ENCODE measurements around the gene PLPPR2.
"Not testable (repeated sequence)": the region's sequence is repeated elsewhere in the genome, so short reads cannot be mapped to it uniquely, and the experiment has no call there.

Gene PLPPR2

DNA sequence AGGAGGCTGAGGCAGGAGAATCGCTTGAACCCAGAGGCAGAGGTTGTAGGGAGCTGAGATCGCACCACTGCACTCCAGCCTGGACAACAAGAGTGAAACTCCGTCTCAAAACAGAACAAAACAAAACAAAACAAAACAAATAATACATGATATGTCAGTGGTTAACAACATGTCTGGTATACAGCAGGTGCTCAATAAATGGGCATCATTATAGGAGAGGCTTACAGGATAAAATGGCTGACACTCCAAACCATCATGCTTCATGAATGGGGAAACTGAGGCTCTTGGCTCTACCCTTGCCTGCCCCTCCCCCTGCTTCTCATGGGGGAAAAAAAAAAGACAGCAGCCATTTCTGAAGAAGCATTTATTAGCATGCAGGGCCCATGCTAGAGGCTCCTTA, 12.8 kb upstream of the PLPPR2 start:
- DNase-seq, result no peak

DNA sequence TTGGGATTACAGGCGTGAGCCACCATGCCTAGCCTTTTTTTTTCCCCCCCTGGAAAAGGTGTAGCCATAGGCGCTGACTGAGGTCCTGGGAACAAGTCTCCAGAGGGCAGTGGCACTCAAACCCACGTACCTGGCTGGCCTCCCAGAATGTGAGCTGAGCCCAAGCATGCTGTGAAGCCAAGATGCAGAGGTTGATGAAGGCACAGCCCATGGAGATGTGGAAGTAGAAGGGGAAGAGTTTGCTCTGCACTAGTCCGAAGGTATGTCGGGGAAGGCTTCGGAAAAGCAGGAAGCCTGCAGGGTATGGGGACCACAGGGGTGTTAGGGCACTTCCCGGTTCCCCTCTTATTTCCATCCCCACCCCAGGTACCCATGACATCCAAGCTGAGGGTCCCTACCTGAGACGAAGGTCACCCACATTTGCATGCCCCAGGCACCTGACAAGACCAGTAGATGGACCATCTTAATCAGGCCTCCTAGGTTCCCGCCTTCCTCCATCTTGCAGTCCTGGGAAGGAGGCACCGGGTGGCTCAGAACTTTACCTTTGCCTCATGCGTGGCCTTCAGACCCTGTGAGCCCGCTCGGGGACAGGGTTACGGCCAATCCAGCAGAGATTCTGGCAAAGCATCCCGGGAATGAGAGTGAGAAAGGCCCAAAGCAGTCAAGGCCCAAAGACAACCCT, 10.0 kb upstream of the PLPPR2 start:
- peak; percentile 60 for DNase-seq

DNA sequence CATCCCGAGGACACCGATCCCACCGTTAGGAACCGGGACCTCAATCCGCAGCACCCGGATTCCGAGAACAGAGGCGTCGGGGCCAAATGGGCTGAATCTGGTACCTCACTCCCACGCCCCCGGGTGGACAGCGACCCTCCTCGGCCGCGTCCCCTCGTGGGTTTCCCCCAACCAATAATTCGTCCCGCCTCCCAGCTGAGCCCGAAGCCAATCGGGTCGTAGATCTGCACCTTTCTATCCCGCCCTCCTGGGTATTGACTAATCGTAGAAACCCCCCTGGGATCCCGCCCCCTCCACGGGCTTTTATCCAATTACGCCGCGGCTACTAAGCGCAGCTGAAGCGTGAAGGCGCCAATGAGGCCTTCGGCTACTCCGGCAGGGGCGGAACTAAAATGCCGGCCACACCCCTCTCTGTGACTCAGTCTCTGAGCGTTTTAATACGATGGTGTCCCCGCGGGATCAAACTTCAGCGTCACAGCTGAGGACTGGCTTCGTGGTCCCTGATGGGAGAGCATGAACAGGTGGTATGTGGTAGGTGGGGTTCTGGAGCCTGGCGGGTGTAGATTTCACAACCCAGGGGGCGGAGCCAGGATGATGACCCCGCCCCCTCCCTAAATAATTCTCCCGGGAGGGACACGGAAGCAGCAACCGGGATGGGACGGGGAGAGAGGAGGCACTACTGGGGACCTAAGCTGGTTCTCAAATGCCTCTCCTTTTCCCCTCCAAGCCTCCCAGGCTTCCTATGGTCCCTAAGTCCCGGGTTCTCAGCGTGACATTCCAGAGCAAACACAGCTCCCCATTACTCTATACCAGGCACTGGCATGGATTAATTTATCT, 8.9 kb upstream of the PLPPR2 start, which contains the start of the genes CCDC159 and TMEM205:
TSS of gene CCDC159 (plus strand) at position 416 of the 837 bp plus-strand sequence. CDS start at position 504, 88 bp downstream.
TSS of gene TMEM205 (minus strand) at position 165 of the 837 bp plus-strand sequence. CDS start 649 bp downstream, outside the sequence.
- DNase-seq, result peak; percentile 99

DNA sequence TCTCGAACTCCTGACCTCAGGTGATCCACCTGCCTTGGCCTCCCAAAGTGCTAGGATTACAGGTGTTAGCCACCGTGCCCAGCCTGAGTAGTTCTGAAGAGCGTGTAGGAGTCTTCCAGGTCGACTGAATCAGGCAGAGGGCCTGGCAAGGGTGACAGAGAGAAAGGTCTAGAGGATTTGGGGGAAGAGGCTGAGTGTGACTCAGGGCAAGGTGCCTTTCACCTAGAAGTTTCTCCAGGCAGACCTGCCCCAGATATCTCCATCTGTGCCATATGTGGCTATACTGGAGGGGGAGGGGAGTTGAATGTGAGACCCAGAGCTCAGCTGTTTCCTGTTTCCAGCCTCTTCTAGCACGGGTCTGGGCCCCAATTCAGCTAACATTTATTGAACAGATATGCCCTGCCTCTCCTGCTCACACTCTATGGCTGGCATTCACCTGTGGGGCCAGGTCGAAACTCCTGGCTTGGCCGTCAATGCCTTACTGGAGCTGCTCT, 7.6 kb upstream of the PLPPR2 start:
- no peak for DNase-seq

DNA sequence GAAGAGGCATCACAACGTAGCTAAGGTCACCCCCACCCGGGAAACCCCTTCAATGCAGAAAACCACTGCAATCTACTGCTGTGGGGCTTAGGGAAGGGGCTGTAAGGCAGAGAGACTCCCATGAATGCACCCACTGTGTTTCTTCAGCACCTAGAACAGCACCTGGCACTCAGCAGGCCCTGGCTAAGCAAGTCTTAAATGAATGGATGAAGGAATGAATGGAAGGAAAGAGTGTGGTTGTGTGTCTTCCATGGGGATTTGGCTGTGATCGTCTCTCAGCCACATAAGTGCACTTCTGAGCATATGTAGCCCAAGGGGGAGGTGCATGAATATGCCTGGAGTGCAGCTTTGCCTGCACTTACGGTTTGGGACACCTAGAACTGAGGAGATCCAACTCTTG, 6.1 kb upstream of the PLPPR2 start:
- DNase-seq, result no peak

DNA sequence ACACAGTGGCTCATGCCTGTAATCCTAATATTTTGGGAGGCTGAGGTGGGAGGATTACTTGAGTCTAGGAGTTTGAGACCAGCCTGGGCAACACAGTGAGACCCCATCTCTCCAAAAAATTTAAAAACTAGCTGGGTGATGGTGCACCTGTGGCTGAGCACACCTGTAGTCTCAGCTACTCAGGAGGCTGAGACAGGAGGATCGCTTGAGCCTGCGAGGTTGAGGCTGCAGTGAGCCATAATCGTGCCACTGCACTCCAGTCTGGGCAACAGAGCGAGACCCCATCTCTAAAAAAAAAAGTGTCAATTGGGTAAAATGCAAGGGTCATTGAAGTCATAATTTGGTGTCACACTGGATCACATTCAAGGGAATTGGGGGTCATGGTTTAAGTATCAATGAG, 1.1 kb upstream of the PLPPR2 start:
- DNase-seq, result not testable (repeated sequence)

DNA sequence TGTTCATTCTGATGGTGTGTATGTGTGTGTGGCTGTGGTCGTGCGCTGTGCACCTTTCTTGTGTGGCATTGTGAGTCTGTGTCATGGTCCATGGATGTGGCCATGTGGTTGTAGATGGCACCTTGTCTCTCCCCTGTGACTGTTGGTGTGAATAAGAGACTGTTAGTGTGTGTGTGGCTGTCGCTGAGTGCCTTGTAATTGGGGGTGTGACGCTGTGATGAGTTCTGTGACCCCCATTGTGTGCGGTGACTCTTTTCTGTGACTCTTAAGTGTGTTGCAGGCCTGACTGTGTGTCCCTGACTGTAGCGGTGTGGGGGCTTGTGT, 804 bp downstream of the PLPPR2 start:
- no peak for DNase-seq

DNA sequence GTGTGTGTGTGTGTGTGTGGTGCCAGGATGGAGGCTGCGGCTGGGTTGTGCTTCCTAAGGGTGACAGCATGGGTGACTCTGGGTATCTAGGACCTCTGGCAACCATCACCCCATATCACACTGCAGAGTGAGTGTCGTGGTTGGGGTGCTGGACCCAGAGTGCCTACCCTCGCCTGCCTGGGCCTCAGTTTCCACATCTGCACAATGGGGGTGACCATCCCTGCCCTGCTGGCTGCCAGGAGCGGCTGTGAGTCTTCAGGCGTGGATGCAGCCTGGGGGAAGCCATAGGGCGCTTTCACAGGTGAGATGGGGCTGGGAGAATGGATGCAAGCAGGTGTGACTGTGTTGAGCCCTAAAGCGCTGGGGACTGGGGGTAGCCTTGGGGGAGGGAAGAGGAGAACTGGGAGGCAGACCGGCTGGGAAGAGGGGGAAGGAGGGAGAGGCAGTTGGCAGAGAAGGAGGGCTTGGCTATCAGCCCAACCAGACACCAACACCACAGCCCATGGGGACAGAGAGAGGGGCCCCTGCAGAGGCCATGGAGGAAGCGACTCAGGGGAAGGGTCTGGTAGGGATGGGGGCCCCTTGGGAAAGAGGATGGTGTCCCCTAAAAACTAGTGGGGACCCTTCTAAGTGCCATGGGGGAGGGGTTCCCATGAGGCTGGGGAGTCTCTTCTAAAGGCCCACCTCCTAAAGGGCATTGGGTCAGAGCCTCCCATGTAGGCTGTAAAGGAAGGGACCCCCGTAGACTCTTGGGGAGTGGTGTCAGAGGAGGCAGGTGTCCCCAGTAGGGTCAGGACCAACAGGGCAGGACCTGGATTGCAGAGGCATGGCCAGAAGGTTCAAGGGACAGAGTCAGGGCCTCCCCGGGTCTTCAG, 1.7 kb downstream of the PLPPR2 start:
- no peak for DNase-seq

DNA sequence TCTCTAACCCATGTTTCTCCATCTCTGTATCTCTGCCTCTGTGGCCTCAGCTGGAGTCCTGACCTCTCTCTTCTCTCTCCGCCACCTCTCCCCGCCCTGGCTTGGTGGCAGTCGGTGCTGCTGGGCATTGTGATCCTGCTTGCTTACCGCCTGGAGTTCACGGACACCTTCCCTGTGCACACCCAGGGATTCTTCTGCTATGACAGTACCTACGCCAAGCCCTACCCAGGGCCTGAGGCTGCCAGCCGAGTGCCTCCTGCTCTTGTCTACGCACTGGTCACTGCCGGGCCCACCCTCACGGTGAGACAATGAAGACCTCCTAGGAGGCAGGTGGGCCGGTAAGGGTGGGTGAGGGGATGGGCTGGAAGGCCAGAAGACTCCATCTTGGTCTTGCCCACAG, 4.2 kb downstream of the PLPPR2 start:
- no peak for DNase-seq

DNA sequence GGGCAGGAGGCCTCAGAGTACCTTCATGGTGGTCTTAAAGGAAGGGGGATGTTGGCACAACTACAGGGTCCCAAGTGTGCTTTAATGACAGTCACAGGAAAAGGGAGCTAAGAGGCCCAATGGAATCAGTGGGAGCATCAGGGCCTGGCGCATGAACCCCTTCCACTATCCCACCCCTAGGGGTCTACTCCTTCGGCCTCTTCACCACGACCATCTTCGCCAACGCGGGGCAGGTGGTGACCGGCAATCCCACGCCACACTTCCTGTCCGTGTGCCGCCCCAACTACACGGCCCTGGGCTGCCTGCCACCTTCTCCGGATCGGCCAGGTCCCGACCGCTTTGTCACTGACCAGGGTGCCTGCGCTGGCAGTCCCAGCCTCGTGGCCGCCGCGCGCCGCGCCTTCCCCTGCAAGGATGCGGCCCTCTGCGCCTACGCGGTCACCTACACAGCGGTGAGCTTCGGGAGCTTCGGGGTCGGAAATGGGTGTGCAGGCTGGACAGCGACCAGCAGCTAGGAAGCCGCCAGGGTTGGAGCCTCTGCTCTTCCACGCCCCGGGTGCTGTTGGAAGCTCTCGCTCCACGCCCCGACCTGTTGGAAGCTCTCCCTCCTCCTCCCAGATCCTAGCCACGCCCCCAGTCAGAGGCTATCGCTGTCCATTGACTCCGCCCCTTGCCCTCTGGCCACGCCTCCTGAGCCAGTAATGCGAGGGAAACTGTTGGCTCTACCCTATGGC, 6.0 kb downstream of the PLPPR2 start:
- no peak for DNase-seq

DNA sequence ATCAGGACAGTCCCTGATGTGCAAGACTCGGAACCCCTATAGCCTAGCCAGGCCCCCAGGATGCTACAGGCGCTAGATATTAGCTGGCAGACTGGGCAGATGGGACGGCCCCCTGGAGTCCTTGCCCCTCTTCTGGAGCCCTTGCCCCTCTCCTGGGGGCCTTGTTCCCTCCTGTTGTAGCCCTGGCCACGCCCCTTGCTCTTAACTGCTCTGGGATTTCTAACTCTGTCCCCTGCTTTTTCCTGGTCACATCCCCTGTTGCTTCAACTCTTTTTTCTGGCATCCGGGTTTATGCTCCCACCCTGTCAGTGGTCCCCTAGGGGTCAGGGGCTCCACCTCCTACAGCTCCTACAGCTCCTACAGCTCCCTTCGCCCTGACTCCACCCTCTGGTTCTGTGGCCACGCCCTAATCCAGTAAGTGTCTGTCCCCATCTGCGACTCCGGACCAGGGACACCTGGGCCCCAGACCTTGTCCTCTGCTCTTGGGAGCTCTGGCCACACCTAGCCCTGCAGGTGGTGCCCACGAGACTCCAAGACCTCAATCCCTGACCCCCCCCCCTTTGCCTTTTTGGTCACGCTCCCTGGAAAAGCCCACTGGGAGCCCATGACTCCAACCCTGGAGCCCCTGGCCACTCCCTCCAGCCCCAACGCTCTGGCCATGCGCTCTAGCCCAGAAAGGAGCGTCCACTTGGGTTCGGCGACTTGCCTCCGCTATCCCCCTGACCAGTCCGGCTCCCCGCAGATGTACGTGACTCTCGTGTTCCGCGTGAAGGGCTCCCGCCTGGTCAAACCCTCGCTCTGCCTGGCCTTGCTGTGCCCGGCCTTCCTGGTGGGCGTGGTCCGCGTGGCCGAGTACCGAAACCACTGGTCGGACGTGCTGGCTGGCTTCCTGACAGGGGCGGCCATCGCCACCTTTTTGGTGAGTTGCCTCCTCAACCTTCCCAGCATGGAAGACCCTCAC, 6.8 kb downstream of the PLPPR2 start:
- no peak for DNase-seq

DNA sequence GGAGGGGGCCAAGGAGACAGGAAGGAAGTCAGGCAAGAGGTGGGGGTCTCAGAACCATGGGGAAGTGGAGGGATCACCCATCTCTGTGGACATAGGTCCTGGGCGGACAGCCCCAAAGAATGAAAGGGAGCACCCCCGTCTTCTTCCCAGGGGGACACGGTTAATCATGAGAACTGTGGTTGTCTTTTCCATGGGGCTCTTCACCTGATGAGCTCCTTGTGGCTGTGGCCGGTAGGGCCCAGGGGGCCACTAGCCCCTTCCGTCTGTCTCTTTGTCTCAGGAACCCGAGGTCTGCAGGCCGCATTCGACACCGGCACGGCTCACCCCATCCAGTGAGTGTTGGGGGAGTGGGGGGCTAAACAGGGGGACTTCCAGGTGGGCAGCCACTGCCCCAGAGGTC, 8.6 kb downstream of the PLPPR2 start:
- DNase-seq, result no peak

DNA sequence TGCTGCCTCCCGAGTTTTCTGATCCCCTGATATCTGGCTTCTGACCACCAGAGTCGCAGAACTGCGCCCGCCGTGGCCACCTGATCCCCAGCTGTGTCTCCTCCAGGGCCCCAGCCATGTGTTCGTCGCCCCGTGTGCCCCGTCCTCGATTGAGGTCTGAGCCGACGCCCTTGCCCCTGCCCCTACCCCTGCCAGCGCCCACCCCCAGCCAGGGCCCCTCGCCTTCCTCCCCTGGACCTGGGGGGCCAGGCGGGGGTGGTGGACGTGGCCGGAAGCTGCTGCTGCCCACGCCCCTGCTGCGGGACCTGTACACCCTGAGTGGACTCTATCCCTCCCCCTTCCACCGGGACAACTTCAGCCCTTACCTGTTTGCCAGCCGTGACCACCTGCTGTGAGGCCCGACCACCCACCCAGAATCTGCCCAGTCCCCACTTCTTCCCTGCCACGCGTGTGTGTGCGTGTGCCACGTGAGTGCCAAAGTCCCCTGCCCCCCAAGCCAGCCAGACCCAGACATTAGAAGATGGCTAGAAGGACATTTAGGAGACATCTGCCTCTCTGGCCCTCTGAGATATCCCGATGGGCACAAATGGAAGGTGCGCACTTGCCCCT, 9.2 kb downstream of the PLPPR2 start:
- no peak for DNase-seq

DNA sequence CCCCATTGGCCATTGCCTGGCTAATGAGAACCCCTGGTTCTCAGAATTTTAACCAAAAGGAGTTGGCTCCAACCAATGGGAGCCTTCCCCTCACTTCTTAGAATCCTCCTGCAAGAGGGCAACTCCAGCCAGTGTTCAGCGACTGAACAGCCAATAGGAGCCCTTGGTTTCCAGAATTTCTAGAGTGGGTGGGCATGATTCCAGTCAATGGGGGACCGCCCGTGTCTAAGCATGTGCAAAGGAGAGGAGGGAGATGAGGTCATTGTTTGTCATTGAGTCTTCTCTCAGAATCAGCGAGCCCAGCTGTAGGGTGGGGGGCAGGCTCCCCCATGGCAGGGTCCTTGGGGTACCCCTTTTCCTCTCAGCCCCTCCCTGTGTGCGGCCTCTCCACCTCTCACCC, 9.7 kb downstream of the PLPPR2 start:
- DNase-seq, result no peak

DNA sequence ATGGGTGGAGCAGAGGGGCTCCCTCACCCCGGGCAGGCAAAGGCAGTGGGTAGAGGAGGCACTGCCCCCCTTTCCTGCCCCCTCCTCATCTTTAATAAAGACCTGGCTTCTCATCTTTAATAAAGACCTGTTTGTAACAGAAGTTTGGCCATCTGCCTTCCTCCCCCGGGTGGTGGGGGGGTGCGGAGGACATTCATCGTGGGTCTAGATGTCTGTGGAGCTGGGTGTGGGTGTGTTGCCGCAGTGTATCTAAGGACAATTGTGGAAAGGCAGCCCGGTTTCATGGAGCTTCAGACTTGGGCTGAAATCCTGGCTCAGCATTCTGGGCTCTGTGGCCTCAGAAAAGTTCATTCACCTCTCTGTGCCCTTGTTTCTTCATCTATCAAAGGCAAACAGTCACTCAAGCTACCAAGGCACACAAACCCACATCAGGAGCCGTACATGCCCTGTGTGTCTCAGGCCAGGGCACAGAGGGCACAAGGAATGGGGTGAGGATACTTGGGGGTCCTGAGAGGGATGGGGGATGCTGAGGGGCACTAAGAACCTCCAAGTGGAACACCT, 10.4 kb downstream of the PLPPR2 start:
- no peak for DNase-seq

DNA sequence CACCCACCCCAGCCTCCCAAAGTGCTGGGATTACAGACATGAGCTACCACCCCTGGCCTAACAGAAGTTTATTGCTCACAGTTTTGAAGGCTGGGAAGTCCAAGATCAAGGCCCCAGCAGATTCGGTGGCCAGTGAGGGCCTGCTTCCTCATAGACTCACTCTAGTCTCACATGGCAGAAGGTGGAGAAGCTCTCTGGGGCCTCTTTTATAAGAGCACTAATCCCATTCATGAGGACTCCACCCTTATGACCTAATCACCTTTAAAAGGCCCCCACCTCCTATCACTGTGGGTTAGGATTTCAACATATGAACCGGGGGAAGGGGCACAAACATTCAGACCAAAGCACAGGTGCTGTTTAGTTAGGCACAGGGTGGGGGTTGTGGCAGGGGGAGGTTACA, 12.3 kb downstream of the PLPPR2 start:
- DNase-seq, result no peak

DNA sequence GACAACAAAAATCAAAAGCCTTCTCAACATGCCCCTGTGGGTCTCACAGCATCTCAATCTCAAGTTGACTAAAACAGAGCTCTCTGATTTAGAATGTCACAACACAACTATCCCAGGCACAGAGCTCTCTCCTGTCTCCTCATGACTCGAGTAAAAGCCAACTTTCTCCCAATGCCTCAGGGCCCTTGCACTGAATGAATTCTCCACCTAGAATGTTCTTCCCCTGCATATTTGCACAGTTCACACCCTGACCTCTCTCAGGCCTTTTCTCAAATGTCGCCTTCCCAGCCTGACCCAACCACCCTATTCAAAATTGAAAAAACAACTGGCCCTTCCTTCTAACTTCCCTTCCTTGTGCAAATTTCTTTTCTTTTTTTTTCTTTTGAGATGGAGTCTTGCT, 15.5 kb downstream of the PLPPR2 start:
- no peak for DNase-seq

DNA sequence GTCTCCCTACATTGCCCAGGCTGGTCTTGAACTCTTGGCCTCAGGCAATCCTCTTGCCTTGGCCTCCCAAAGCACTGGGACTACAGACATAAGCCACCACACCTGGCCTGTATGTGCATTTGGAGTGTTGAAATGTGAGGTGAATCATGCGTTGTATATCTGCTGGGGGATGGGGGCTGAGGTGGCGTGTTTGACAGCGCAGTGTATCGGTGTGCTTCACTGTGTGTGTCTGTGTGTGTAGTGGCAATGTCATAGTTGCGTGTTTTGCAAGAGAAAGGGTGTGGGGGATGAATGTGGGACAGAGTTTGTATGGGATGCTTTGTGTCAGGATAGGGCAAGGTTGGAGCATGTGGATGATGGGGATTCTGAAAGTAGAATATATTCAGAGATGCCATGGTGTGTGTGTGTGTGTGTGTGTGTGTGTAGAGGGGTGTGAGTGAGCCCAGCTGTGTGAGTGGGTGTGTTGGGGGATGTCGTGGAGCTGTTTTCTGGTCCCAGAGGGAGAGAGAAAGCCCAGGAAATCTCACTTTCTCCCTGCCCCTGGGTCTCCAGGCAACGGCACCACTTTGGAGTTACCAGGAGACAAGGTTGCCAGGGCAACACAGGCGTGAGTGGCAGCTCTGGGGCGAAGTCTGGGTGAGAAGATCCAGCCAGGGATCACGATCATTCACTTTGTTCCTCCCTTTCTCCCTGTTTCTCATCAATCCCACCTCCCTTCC, 18.1 kb downstream of the PLPPR2 start:
- peak; percentile 81 for DNase-seq

DNA sequence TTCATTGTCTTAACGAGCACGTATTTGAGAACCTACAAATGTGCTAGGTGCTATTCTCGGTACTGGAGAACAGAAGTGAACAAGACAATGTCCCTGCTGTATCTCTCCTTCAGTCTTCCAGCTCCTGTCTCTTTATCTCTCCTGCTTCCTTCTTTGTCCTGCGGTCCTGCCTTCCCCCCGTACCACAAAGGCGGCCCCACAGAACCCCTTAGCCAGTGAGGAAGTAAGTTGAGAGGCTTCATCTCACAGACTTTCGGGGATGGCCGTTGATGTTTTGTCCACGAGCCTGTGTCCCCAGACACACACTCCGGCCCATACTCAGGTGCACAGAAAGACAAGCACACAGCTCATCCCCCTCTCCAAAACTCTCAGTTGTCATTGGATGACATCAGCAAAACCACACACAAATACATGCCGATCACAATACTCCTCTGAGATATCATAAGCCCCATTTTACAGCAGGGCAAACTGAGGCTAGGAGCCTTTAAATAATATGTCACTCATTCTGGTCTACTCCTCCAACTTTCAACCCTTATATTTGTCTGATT, 18.7 kb downstream of the PLPPR2 start:
- no peak for DNase-seq

All from DMS79 (cell line).